ENCODE data around the gene FMN2.

DNA sequence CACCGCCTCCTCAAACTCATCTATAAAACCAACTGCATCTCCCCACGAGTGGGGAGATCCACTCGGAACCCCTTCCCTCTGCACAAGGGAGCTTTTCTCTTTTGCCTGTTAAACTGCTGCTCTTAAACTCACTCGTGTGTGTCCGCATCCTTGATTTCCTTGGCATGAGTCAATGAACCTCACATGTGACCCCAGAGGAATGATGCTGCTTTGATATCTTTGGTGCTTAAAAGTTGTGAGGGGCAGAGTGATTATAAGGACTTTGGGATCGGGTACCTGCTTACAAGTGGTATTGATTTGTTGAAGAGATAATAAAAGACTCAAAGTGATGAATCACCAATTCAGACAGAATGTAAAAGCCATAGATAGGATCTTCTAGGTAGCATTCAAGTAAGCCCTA lies 394.9 kb downstream of the FMN2 start:
- TF ChIP-seq, protein P1, sequence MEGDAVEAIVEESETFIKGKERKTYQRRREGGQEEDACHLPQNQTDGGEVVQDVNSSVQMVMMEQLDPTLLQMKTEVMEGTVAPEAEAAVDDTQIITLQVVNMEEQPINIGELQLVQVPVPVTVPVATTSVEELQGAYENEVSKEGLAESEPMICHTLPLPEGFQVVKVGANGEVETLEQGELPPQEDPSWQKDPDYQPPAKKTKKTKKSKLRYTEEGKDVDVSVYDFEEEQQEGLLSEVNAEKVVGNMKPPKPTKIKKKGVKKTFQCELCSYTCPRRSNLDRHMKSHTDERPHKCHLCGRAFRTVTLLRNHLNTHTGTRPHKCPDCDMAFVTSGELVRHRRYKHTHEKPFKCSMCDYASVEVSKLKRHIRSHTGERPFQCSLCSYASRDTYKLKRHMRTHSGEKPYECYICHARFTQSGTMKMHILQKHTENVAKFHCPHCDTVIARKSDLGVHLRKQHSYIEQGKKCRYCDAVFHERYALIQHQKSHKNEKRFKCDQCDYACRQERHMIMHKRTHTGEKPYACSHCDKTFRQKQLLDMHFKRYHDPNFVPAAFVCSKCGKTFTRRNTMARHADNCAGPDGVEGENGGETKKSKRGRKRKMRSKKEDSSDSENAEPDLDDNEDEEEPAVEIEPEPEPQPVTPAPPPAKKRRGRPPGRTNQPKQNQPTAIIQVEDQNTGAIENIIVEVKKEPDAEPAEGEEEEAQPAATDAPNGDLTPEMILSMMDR (IDR thresholded peaks at IDR 0.05): no peak
- no peak for TF ChIP-seq POLR2A (IDR thresholded peaks at IDR 0.05)
